ENCODE measurements around the gene TEX48. TPM values are rescaled to one million over a fixed set of nuclear protein-coding genes. Genes with fewer than 3 reads are reported as not detected.

TEX48 gene
- polyA plus RNA-seq, 1 donor from 2014 or later: not detected

GRCh38 chr9:114719290-114719689, 37.3 kb upstream of the TEX48 start:
- Histone ChIP-seq H3K4me3 (ENCODE audit: low read length) (no peak overlapping the region), H3K9me2 (ENCODE audit: insufficient read depth, low read length) (no peaks in the 10 kb centered on the region), H3K36me3 (ENCODE audit: insufficient read depth, low read length) (no peaks in the 10 kb centered on the region), H2AFZ (ENCODE audit: low read depth, low read length) (no peak overlapping the region), H3K27me3 (ENCODE audit: insufficient read depth, low read depth, low read length) (no peaks in the 10 kb centered on the region), H3K79me2 (replicated peaks; ENCODE audit: insufficient read depth, low read length) (no peaks in the 10 kb centered on the region), H4K20me1 (ENCODE audit: insufficient read depth) (no peaks in the 10 kb centered on the region), H3K9me3 (ENCODE audit: low read length) (no peaks in the 10 kb centered on the region), H3K9ac (ENCODE audit: low read length) (no peak overlapping the region), H3F3A (ENCODE audit: insufficient read depth, low read length, poor library complexity, severe bottlenecking) (no peaks in the 10 kb centered on the region), H3K4me2 (ENCODE audit: low read length) (no peak overlapping the region), H3K27ac (ENCODE audit: low read length) (no peak overlapping the region)
- TF ChIP-seq REST (IDR thresholded peaks at IDR 0.05; ENCODE audit: borderline replicate concordance) (no peak), SMC3 (conservative IDR thresholded peaks at IDR 0.05; ENCODE audit: poor library complexity) (no peak), RAD21 (conservative IDR thresholded peaks at IDR 0.05) (no peak), MXI1 (conservative IDR thresholded peaks at IDR 0.05; ENCODE audit: poor library complexity, severe bottlenecking) (no peak), EP300 (conservative IDR thresholded peaks at IDR 0.05; ENCODE audit: poor library complexity, severe bottlenecking) (no peak), POLR2AphosphoS5 (IDR thresholded peaks at IDR 0.05) (no peak), EZH2 (IDR thresholded peaks at IDR 0.05; ENCODE audit: borderline replicate concordance, insufficient read depth, low read length, poor library complexity, severe bottlenecking) (no peak), TAF1 (IDR thresholded peaks at IDR 0.05; ENCODE audit: low read depth) (no peak)
- TF ChIP-seq, protein P1, sequence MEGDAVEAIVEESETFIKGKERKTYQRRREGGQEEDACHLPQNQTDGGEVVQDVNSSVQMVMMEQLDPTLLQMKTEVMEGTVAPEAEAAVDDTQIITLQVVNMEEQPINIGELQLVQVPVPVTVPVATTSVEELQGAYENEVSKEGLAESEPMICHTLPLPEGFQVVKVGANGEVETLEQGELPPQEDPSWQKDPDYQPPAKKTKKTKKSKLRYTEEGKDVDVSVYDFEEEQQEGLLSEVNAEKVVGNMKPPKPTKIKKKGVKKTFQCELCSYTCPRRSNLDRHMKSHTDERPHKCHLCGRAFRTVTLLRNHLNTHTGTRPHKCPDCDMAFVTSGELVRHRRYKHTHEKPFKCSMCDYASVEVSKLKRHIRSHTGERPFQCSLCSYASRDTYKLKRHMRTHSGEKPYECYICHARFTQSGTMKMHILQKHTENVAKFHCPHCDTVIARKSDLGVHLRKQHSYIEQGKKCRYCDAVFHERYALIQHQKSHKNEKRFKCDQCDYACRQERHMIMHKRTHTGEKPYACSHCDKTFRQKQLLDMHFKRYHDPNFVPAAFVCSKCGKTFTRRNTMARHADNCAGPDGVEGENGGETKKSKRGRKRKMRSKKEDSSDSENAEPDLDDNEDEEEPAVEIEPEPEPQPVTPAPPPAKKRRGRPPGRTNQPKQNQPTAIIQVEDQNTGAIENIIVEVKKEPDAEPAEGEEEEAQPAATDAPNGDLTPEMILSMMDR (IDR thresholded peaks at IDR 0.05; ENCODE audit: poor library complexity, severe bottlenecking): no peak

DNA sequence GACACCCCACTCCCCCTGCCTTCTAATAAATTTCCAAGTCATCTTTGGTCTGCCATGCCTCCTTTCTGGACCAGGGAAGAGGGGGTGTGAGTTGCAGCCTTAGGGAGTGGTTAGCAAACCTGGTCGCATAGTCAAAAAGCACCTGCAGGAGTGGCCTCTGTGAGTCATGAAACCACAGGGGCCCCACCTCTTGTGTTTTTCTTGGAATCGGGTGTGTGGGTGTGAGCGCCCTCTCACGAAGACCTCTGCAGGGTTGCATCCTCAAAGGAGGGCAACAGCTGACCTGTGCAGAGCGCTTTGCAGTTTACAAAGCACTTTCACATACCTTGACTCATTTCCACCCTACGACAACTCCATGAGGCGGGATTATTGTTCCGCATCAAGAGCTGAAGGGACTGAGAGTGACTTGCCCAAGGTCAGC, 36.8 kb upstream of the TEX48 start:
- H3K27ac ChIP-seq (ENCODE audit: low read length): no peak overlapping the region
- no peaks in the 10 kb centered on the region for H3K27me3 ChIP-seq (ENCODE audit: insufficient read depth, low read depth, low read length)
- no peaks in the 10 kb centered on the region for H3K9me2 ChIP-seq (ENCODE audit: insufficient read depth, low read length)
- no peak overlapping the region for H3K4me2 ChIP-seq (ENCODE audit: low read length)
- H3K79me2 ChIP-seq (replicated peaks; ENCODE audit: insufficient read depth, low read length): no peaks in the 10 kb centered on the region
- H3F3A ChIP-seq (ENCODE audit: insufficient read depth, low read length, poor library complexity, severe bottlenecking): no peaks in the 10 kb centered on the region
- no peaks in the 10 kb centered on the region for H3K9me3 ChIP-seq (ENCODE audit: low read length)
- H3K36me3 ChIP-seq (ENCODE audit: insufficient read depth, low read length): no peaks in the 10 kb centered on the region
- no peak overlapping the region for H3K9ac ChIP-seq (ENCODE audit: low read length)
- no peak overlapping the region for H3K4me3 ChIP-seq (ENCODE audit: low read length)
- H2AFZ ChIP-seq (ENCODE audit: low read depth, low read length): no peak overlapping the region
- no peaks in the 10 kb centered on the region for H4K20me1 ChIP-seq (ENCODE audit: insufficient read depth)
- TF ChIP-seq EP300 (conservative IDR thresholded peaks at IDR 0.05; ENCODE audit: poor library complexity, severe bottlenecking) (no peak), TAF1 (IDR thresholded peaks at IDR 0.05; ENCODE audit: low read depth) (no peak), POLR2AphosphoS5 (IDR thresholded peaks at IDR 0.05) (no peak), SMC3 (conservative IDR thresholded peaks at IDR 0.05; ENCODE audit: poor library complexity) (no peak), MXI1 (conservative IDR thresholded peaks at IDR 0.05; ENCODE audit: poor library complexity, severe bottlenecking) (no peak), EZH2 (IDR thresholded peaks at IDR 0.05; ENCODE audit: borderline replicate concordance, insufficient read depth, low read length, poor library complexity, severe bottlenecking) (no peak), RAD21 (conservative IDR thresholded peaks at IDR 0.05) (no peak), REST (IDR thresholded peaks at IDR 0.05; ENCODE audit: borderline replicate concordance) (no peak)
- TF ChIP-seq, protein P1 (IDR thresholded peaks at IDR 0.05; ENCODE audit: poor library complexity, severe bottlenecking): no peak
